Keratinocyte (primary cell): ENCODE results near the gene ATF6. TPM values are rescaled to one million over a fixed set of nuclear protein-coding genes. Genes with fewer than 3 reads are reported as not detected.

Experiments used
- DNase-seq: peaks from one replicate; pipeline ENCODE4 v3.0.0-alpha.2; 2011; ENCODE audit warnings: low read depth, missing footprints, low spot score
- FAIRE-seq: peaks from 2 replicates; lab custom pipeline; 2011; peaks lifted over from hg19 to GRCh38; lab: Jason Lieb, UNC
- H2AFZ ChIP-seq: 2 replicates; pipeline ENCODE4 v1.6.0; 2012; ENCODE audit warnings: low read length, control low read depth, inconsistent platforms; ENCODE audit not compliant: control insufficient read depth
- H3K27ac ChIP-seq: 2 replicates; pipeline ENCODE4 v1.5.1; 2011; ENCODE audit warnings: low read length; ENCODE audit not compliant: control insufficient read depth, insufficient read depth
- H3K27me3 ChIP-seq: 3 replicates; pipeline ENCODE4 v1.6.0; 2011; ENCODE audit warnings: low read length; ENCODE audit not compliant: control insufficient read depth, insufficient read depth; ENCODE audit errors: extremely low read depth
- H3K36me3 ChIP-seq, 2 experiments: 2 replicates in 1 of 2; 3 replicates in 1 of 2; pipeline ENCODE4 v1.5.1; 2011; ENCODE audit warnings: low read length in 2 of 2, mild to moderate bottlenecking in 1 of 2; ENCODE audit not compliant: control insufficient read depth in 2 of 2, insufficient read depth in 2 of 2; ENCODE audit errors: extremely low read depth in 1 of 2
- H3K4me1 ChIP-seq: 3 replicates; pipeline ENCODE4 v1.5.1; 2011; ENCODE audit warnings: low read length; ENCODE audit not compliant: control insufficient read depth, insufficient read depth; ENCODE audit errors: extremely low read depth
- H3K4me2 ChIP-seq: 3 replicates; pipeline ENCODE4 v1.6.0; 2011; ENCODE audit warnings: low read depth, low read length; ENCODE audit not compliant: control insufficient read depth, insufficient read depth; ENCODE audit errors: extremely low read depth
- H3K4me3 ChIP-seq, 3 experiments: fragments of 200-600 bp in 1 of 3; sonication (generic) in 1 of 3; 2 replicates in 2 of 3; 3 replicates in 1 of 3; pipeline ENCODE4 v1.5.1; 2011 to 2016; ENCODE audit warnings: low read length in 3 of 3, mild to moderate bottlenecking in 3 of 3, control low read depth in 2 of 3, inconsistent platforms in 1 of 3, low read depth in 1 of 3, mixed read lengths in 1 of 3, mixed run types in 1 of 3, moderate library complexity in 1 of 3; ENCODE audit not compliant: control insufficient read depth in 2 of 3, insufficient read depth in 2 of 3; ENCODE audit errors: extremely low read depth in 1 of 3
- H3K79me2 ChIP-seq: 2 replicates; pipeline ENCODE4 v1.6.0; 2012; ENCODE audit warnings: low read length; ENCODE audit not compliant: control insufficient read depth, insufficient read depth
- H3K9ac ChIP-seq: 3 replicates; pipeline ENCODE4 v1.6.0; 2011; ENCODE audit warnings: low read length; ENCODE audit not compliant: control insufficient read depth, insufficient read depth; ENCODE audit errors: extremely low read depth
- H3K9me1 ChIP-seq: 3 replicates; pipeline ENCODE4 v1.6.0; 2011; ENCODE audit warnings: low read length; ENCODE audit not compliant: control insufficient read depth, insufficient read depth; ENCODE audit errors: extremely low read depth
- H3K9me3 ChIP-seq: 2 replicates; pipeline ENCODE4 v1.5.1; 2012; ENCODE audit warnings: low read depth, low read length; ENCODE audit not compliant: control insufficient read depth
- H4K20me1 ChIP-seq: 3 replicates; pipeline ENCODE4 v1.6.0; 2011; ENCODE audit warnings: low read length; ENCODE audit not compliant: control insufficient read depth, insufficient read depth; ENCODE audit errors: extremely low read depth
- CTCF ChIP-seq, 3 experiments: IDR thresholded peaks in 1 of 3; conservative IDR thresholded peaks in 1 of 3; optimal IDR thresholded peaks in 1 of 3; 2 replicates in 2 of 3; 3 replicates in 1 of 3; pipeline versions ENCODE3 to v1.5.1; 2011; ENCODE audit warnings: low read length in 3 of 3, mild to moderate bottlenecking in 3 of 3, moderate library complexity in 2 of 3, control low read depth in 1 of 3, inconsistent platforms in 1 of 3; ENCODE audit not compliant: insufficient read depth in 2 of 3; ENCODE audit errors: extremely low read depth in 1 of 3
- EZH2 ChIP-seq: IDR thresholded peaks from one replicate; pipeline ENCODE4 v1.6.1; 2012; ENCODE audit warnings: inconsistent platforms, mild to moderate bottlenecking, low read length, moderate library complexity
- dilution Hi-C: fragments of 300-500 bp; cut with MboI; formaldehyde crosslinking; loops from one replicate; pipeline ENCODE4 v1.7.0; 2020; ENCODE audit warnings: low sequenced_read_pairs; ENCODE audit not compliant: extremely low pct_ligation_motif_present
- polyA plus RNA-seq, 5 experiments: library from polyadenylated mRNA; depleted of rRNA in 3 of 5; stranded (reverse) in 3 of 5; stranded (forward) in 1 of 5; unstranded in 1 of 5; fragments of >200 nt; gene quantifications; 1 replicate in 1 of 5; 2 replicates in 3 of 5; 3 replicates in 1 of 5; pipeline versions ENCODE4 v1.2.1 to v1.2.3, GENCODE V29; 2011 to 2012; ENCODE audit warnings: missing spikeins in 2 of 5, low read depth in 1 of 5, low replicate concordance in 1 of 5

ATF6 gene
- polyA plus RNA-seq, 1 donor (not counting 4 experiments of a cell fraction or from before 2014, with no cell fraction given), result 19.7 TPM

GRCh38 chr1:161921491-161921890, 155.4 kb downstream of the ATF6 start:
- dilution Hi-C loops, result no loop called here
- Histone ChIP-seq H3K9me1 (no peaks in the 10 kb centered on the region), H3K4me3 (no peak overlapping the region), H2AFZ (no peak overlapping the region), H3K9ac (no peak overlapping the region), H3K4me1 (no peaks in the 10 kb centered on the region), H3K4me2 (no peak overlapping the region), H3K9me3 (no peaks in the 10 kb centered on the region), H3K79me2 (no peaks in the 10 kb centered on the region), H3K27ac (no peak overlapping the region), H3K27me3 (no peaks in the 10 kb centered on the region), H4K20me1 (no peaks in the 10 kb centered on the region), H3K36me3 (no peaks in the 10 kb centered on the region)
- TF ChIP-seq CTCF (optimal IDR thresholded peaks at IDR 0.05 in 1 of 3, IDR thresholded peaks at IDR 0.05 in 1 of 3, conservative IDR thresholded peaks at IDR 0.05 in 1 of 3; ENCODE audit: extremely low read depth in 1 of 3, insufficient read depth in 2 of 3, low read length in 3 of 3) (no peak), EZH2 (no peak)
- no peak for FAIRE-seq
- no peak for DNase-seq

DNA sequence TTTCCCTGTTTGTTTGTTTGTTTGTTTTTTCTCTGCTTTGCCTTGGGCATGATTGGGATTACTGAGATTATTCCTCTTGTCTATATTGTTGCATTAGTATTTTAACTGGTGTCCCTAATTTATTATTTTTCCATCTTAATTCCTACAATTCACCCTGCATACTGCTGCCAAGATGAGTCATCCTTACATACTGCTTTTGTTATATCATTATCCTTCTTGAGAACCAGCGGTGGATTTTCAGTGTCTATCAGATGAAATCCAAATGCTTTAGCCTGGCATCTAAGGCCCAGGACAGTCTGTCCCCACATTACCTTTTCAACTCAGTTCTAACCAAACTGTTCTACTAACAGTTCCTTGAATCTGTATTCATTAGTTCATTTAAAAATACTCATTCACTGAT, 155.9 kb downstream of the ATF6 start:
- H3K4me1 ChIP-seq, result no peaks in the 10 kb centered on the region
- dilution Hi-C loops, result no loop called here
- no peaks in the 10 kb centered on the region for H3K79me2 ChIP-seq
- DNase-seq, result no peak
- no peaks in the 10 kb centered on the region for H3K36me3 ChIP-seq
- H3K9me3 ChIP-seq, result no peaks in the 10 kb centered on the region
- H3K4me2 ChIP-seq, result no peak overlapping the region
- no peak overlapping the region for H3K27ac ChIP-seq
- peak; percentile 34 for FAIRE-seq
- no peak overlapping the region for H3K4me3 ChIP-seq
- H3K9ac ChIP-seq, result no peak overlapping the region
- TF ChIP-seq CTCF (optimal IDR thresholded peaks at IDR 0.05 in 1 of 3, IDR thresholded peaks at IDR 0.05 in 1 of 3, conservative IDR thresholded peaks at IDR 0.05 in 1 of 3; ENCODE audit: extremely low read depth in 1 of 3, insufficient read depth in 2 of 3, low read length in 3 of 3), result no peak
- no peak for TF ChIP-seq EZH2
- no peak overlapping the region for H2AFZ ChIP-seq
- H4K20me1 ChIP-seq, result no peaks in the 10 kb centered on the region
- H3K27me3 ChIP-seq, result no peaks in the 10 kb centered on the region
- H3K9me1 ChIP-seq, result no peaks in the 10 kb centered on the region
